ENCODE data around the gene DRAP1. TPM values are rescaled to one million over a fixed set of nuclear protein-coding genes. Genes with fewer than 3 reads are reported as not detected.
"Not testable (repeated sequence)": the region's sequence is repeated elsewhere in the genome, so short reads cannot be mapped to it uniquely, and the experiment has no call there.

DRAP1 gene
- total RNA-seq, 2 donors from 2014 or later, result 72.1 to 83.1 TPM

DNA sequence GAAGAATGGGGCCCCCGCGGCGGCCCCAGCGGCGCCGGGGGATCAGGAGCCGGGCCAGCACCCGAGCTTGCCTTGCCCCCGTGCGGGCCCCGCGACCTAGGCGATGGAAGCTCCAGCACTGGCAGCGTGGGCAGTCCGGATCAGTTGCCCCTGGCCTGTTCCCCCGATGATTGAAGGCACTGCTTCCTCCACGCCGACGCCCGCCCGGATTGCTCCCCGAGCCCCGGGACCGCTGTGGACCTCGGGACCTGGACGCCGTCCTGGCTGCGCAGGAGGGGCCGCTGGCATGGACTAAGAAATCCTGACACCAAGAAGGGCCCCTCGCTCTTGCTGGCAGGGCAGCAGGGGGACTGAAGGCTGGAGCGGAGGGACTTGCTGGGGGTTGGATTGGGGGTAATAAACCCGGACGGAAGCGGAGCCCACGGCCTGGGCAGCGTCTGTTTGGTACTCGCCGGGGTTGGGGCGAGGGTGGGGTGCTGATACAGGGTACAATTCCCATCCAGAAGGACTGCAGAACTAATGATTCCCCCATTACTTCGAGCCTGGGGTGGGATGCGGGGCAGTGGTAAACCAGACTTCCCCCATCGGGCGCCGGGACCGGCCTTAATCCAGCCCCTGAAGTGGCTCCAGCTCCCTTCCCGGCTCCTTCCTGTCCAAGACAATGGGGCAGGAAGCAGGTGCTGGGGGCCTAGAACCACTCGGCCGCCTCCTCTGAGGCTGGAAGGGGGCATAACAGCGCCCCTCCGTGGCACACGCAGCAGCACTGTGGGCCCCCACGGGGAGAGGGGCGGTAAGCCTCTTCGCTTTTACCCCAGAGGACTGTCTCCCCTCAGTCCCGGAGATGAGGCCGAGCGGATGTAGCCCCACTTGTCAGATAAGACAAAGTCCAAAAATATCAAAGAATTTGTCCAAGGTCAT, 27.7 kb upstream of the DRAP1 start:
- no peaks in the 10 kb centered on the region for H3K36me3 ChIP-seq
- H3K4me3 ChIP-seq, result peak overlapping the region; percentile 73 to 90
- DNase-seq (ENCODE audit: low spot score), result no peak
- H3K9me3 ChIP-seq, result no peaks in the 10 kb centered on the region
- H3K27ac ChIP-seq, result peak overlapping the region; percentile 96 to 100
- TF ChIP-seq, protein P1, sequence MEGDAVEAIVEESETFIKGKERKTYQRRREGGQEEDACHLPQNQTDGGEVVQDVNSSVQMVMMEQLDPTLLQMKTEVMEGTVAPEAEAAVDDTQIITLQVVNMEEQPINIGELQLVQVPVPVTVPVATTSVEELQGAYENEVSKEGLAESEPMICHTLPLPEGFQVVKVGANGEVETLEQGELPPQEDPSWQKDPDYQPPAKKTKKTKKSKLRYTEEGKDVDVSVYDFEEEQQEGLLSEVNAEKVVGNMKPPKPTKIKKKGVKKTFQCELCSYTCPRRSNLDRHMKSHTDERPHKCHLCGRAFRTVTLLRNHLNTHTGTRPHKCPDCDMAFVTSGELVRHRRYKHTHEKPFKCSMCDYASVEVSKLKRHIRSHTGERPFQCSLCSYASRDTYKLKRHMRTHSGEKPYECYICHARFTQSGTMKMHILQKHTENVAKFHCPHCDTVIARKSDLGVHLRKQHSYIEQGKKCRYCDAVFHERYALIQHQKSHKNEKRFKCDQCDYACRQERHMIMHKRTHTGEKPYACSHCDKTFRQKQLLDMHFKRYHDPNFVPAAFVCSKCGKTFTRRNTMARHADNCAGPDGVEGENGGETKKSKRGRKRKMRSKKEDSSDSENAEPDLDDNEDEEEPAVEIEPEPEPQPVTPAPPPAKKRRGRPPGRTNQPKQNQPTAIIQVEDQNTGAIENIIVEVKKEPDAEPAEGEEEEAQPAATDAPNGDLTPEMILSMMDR (IDR thresholded peaks at IDR 0.05), result peak; percentile 23 to 66
- H3K27me3 ChIP-seq, result no peaks in the 10 kb centered on the region
- peaks cover 0 to 70% of the 10 kb centered on the region in 2 donors for H3K4me1 ChIP-seq

DNA sequence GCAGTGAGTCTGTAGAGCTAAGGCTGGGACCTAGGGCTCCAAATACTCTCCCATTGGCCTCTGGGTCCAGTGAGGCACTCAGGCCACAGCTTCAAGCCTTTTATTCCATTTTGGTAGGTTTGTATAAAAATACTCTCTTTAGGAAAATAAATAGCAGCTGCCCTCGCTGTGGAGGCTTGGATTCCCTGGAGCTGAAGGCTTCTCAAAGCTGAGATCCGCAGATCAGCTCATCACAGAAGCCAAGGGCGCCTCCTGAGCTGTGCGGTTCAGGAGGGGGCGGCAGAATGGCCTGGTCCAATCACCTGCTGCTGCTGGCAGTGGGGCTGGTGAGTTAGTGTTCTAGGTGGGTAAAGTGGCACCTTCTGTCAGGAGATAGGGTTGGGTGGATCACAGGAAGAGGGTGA, 27.1 kb upstream of the DRAP1 start:
- not testable (repeated sequence) for H3K27me3 ChIP-seq; H3K36me3 ChIP-seq; DNase-seq (ENCODE audit: low spot score); H3K9me3 ChIP-seq
- peaks cover 0 to 64% of the 10 kb centered on the region in 2 donors for H3K4me1 ChIP-seq
- peak overlapping the region; percentile 96 to 100 for H3K27ac ChIP-seq
- peak overlapping the region; percentile 73 to 90 for H3K4me3 ChIP-seq

DNA sequence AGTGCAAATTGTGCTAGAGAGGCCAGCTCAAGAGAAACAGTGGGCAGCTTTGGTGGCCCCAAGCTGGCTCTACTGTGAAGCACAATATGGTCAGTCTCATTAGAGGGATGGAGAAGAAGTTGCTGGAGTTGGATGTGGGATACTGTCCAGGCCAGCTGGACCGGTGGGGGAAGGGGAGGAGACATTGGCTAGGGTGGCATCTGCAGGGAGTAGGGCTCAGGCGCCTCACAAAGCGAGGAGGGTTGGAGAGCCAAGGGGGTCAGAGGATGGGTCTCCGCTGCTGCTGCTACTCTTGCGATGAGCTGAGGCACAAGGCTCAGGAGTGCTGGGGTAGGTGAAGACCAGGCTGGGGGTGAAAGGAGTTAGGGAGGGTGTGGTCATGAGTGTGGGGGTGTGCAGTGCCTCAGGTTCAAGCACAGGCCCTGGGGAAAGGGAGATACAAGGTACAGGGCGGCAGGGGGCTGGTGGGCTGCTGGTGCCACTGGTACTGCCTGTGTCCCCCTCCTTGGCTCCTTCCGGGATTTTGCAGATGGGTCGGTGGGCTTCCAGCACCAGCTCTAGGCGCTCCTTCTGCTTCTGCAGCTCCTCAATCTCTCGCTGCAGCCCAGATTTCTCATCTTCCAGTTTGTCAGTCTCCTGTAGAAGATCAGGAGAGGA, 26.4 kb upstream of the DRAP1 start:
- TF ChIP-seq, protein P1 (IDR thresholded peaks at IDR 0.05), result no peak
- Histone ChIP-seq H3K27me3 (no peaks in the 10 kb centered on the region), H3K4me1 (peaks cover 0 to 57% of the 10 kb centered on the region in 2 donors), H3K36me3 (no peaks in the 10 kb centered on the region), H3K9me3 (no peaks in the 10 kb centered on the region), H3K27ac (peak overlapping the region; percentile 96 to 100), H3K4me3 (peak overlapping the region in 1 of 2 donors; percentile 73)
- DNase-seq (ENCODE audit: low spot score), result no peak

DNA sequence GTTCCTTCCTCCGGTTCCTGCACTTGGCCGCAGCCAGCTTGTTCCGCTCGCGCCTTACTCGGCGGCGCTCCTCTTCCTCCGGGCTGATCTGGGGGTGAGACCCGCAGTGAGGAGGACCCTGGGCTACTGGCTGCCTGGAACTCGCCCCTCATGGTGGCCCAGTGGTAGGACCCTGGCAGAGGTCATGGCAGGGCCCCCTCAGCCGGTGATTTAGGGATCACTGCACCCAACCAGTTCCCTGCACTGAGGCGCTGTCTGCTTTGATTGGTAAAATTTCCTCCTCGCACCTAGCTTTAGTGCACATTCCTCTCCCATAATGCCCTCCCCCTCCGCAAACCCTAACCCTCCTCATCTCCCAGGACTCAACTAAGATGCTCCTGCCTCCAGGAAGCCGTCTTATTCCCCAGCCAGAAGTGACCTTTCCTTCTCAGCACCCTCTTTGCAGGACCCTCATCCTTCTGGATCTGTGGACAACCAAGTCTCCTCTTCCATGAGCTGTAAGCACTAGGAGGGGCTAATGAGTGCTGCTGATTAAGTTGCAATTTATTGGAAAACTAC, 25.1 kb upstream of the DRAP1 start:
- Histone ChIP-seq H3K27me3 (no peaks in the 10 kb centered on the region), H3K4me3 (peak overlapping the region in 1 of 2 donors; percentile 73), H3K9me3 (no peaks in the 10 kb centered on the region), H3K27ac (peak overlapping the region; percentile 96 to 100), H3K4me1 (peaks cover 0 to 48% of the 10 kb centered on the region in 2 donors), H3K36me3 (no peaks in the 10 kb centered on the region)
- DNase-seq (ENCODE audit: low spot score), result no peak
- TF ChIP-seq, protein P1 (IDR thresholded peaks at IDR 0.05), result no peak

DNA sequence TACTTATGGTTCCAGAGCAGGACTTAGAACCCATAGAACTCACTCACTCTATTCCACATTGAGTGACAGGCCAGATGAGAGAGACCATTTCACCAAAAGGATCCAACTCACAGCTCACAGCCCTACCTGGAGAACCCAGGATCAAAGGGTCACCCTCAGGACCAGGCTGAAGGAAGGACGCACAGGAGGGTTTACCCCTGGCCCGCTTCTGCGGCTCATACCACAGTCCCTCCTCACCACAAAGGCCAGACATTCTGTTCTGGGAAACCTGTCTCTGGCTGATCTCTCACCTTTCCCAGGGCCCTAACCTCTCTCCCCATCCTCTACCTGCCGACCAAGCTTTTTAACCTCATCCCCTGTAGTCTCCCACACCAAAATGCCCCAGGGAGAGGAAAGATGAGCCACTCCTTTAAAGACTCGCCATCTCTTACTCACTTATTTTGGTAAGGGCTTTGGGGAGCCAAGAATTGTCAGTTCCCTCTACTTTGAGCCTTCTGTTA, 23.7 kb upstream of the DRAP1 start:
- H3K4me3 ChIP-seq, result no peak overlapping the region
- H3K27ac ChIP-seq, result no peak overlapping the region
- H3K4me1 ChIP-seq, result peaks cover 0 to 48% of the 10 kb centered on the region in 2 donors
- H3K27me3 ChIP-seq, result no peaks in the 10 kb centered on the region
- H3K36me3 ChIP-seq, result no peaks in the 10 kb centered on the region
- DNase-seq (ENCODE audit: low spot score), result no peak
- no peaks in the 10 kb centered on the region for H3K9me3 ChIP-seq
- TF ChIP-seq, protein P1 (IDR thresholded peaks at IDR 0.05), result no peak
